ENCODE measurements around the gene RPS24. TPM values are rescaled to one million over a fixed set of nuclear protein-coding genes. Genes with fewer than 3 reads are reported as not detected.

RPS24 gene
- total and polyA plus RNA-seq, 2 of the 13 experiments (the other 11 are each of a cell fraction or from before 2014, with no cell fraction given), result 2,690 to 3,319 TPM

- POLR2A ChIA-PET, result no interaction called here
- BruUV-seq (replicated peaks), result no TSS peak
- CTCF ChIA-PET (ENCODE audit: low intra/inter-chr PET ratio, low total read pairs), result no interaction called here
- Histone ChIP-seq H3K4me3 (replicated peaks in 1 of 3; ENCODE audit: insufficient read depth in 1 of 3, low read depth in 2 of 3, low read length in 3 of 3) (no peak overlapping the region), H3K36me3 (replicated peaks in 1 of 2; ENCODE audit: control insufficient read depth in 1 of 2, insufficient read depth in 2 of 2, low read length in 2 of 2) (peaks cover 30 to 61% of the 10 kb centered on the region in 2 experiments), H3K27me3 (ENCODE audit: control insufficient read depth in 1 of 2, insufficient read depth in 2 of 2, low read length in 2 of 2) (no peaks in the 10 kb centered on the region; a peak in 1 of 5 replicates), H3K9me3 (ENCODE audit: low read length) (no peaks in the 10 kb centered on the region), H3K4me1 (ENCODE audit: insufficient read depth, low read length) (peaks cover 24% of the 10 kb centered on the region), H3K79me2 (ENCODE audit: insufficient read depth, low read length) (peaks cover 26% of the 10 kb centered on the region), H3K4me2 (ENCODE audit: low read depth, low read length) (no peak overlapping the region), H3K27ac (ENCODE audit: extremely low read length, insufficient read depth, low read length) (no peak overlapping the region), H3K9ac (ENCODE audit: insufficient read depth, low read depth, low read length) (no peak overlapping the region), H2AFZ (ENCODE audit: low read length) (no peak overlapping the region), H4K20me1 (ENCODE audit: insufficient read depth, low read length) (no peaks in the 10 kb centered on the region)
- intact Hi-C loops (cut with micrococcal nuclease; ENCODE audit: unreplicated experiment), result no loop called here
- TF ChIP-seq ZBTB14 (CRISPR knock-in tag; IDR thresholded peaks at IDR 0.05) (no peak), ZNF740 (CRISPR knock-in tag; IDR thresholded peaks at IDR 0.05) (no peak), ZNF460 (CRISPR knock-in tag; IDR thresholded peaks at IDR 0.05; ENCODE audit: borderline replicate concordance) (no peak), ZNF33A (CRISPR knock-in tag; IDR thresholded peaks at IDR 0.05; ENCODE audit: borderline replicate concordance) (no peak)
- DNase-seq (ENCODE audit: low spot score) (no peak), ATAC-seq (no peak), FAIRE-seq (no peak)
- in situ Hi-C loops (cut with HindIII; ENCODE audit: extremely low pct_ligation_motif_present, low pct_unique_long_range_greater_than_20kb), result loop anchor here (10.0 kb wide), 1 partner anchor 181 kb away; no protein-coding TSS in a partner anchor
- WGBS (ENCODE audit: low lambda C conversion rate), result 98% methylated on average over 8 of the region's 8 CpGs
These were observed 7.8 kb upstream of the RPS24 start for GRCh38 chr10:78025685-78026364.

All from HepG2 (cell line).